Ishikawa (cell line): Measurements from ENCODE around the gene P2RY4.

Experiments used
- EP300 ChIP-seq: IDR thresholded peaks from 2 replicates; pipeline ENCODE4 v1.6.1; 2012; ENCODE audit warnings: borderline replicate concordance
- NFIC ChIP-seq: IDR thresholded peaks from 2 replicates; pipeline ENCODE4 v1.6.1; 2012
- RAD21 ChIP-seq: IDR thresholded peaks from 2 replicates; pipeline ENCODE4 v1.6.1; 2012; ENCODE audit warnings: low read depth
- REST ChIP-seq: IDR thresholded peaks from 2 replicates; pipeline ENCODE4 v1.6.1; 2012; ENCODE audit warnings: low read depth, mild to moderate bottlenecking
- TAF1 ChIP-seq: IDR thresholded peaks from 2 replicates; pipeline ENCODE4 v1.6.1; 2012; ENCODE audit warnings: low read depth, mild to moderate bottlenecking
- YY1 ChIP-seq: IDR thresholded peaks from 2 replicates; pipeline ENCODE4 v1.6.1; 2012; ENCODE audit warnings: low read depth
- ZBTB7A ChIP-seq: IDR thresholded peaks from 2 replicates; pipeline ENCODE4 v1.6.1; 2012; ENCODE audit warnings: low read depth

GRCh38 chrX:70253377-70254062, 6.5 kb downstream of the P2RY4 start:
- no peak for TF ChIP-seq RAD21
- no peak for TF ChIP-seq ZBTB7A
- no peak for TF ChIP-seq NFIC
- no peak for TF ChIP-seq TAF1
- no peak for TF ChIP-seq REST
- TF ChIP-seq EP300 = no peak
- TF ChIP-seq YY1 = no peak
